GM23338 (cell line): Measurements from ENCODE around the gene CIT. TPM values are rescaled to one million over a fixed set of nuclear protein-coding genes. Genes with fewer than 3 reads are reported as not detected.

Experiments used
- polyA plus RNA-seq: library from polyadenylated mRNA; unstranded; fragments of >200 nt; fragmentation: Nextera tagmentation; extraction: Ambion mirVana; gene quantifications from 2 replicates; pipeline ENCODE4 v1.2.1, GENCODE V29; 2016
- total RNA-seq: library from RNA; depleted of rRNA; stranded (reverse); fragments of >200 nt; shearing (Covaris generic); gene quantifications from 2 replicates; pipeline ENCODE4 v1.2.3, GENCODE V29; 2014
- TF ChIP-seq, protein P1 (sequence below): fragments of 250-450 bp; sonication (Bioruptor Pico); IDR thresholded peaks from 2 replicates; pipeline ENCODE4 v1.5.0; 2020; ENCODE audit warnings: mild to moderate bottlenecking, moderate library complexity
- TF ChIP-seq, protein P2 (sequence below): IDR thresholded peaks from one replicate; pipeline ENCODE4 v1.6.1; 2018; ENCODE audit warnings: antibody characterized with exemption; ENCODE audit not compliant: unreplicated experiment
- TF ChIP-seq, protein P3 (sequence below): IDR thresholded peaks from 2 replicates; pipeline ENCODE4 v1.6.1; 2016; ENCODE audit warnings: antibody characterized with exemption

CIT gene
- total and polyA plus RNA-seq, 2 experiments from 2014 or later, result 9.7 to 47.8 TPM

DNA sequence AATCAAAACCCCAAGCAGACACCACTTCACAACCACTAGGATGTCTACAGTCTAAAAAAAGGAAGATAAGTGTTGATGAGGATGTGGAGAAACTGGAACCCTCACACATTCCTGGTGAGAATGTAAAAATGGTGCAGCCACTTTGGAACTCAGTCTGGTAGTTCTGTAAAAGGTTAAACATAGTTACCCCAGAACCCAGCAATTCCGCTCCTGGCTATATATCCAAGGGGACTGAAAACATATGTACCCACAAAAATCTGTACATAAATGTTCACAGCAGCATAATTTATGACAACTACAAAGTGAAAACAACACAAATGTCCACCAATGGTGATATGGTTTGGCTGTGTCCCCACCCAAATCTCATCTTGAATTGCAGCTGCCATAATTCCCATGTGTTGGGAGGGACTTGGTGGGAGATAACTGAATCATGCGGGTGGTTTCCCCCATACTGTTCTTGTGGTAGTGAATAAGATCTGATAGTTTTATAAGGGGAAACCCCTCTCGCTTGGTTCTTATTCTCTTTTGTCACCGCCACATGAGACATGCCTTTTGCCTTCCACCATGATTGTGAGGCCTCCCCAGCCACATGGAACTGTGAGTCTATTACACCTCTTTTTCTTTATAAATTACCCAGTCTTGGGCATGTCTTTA, 162.4 kb downstream of the CIT start (continued):
- TF ChIP-seq, protein P1, sequence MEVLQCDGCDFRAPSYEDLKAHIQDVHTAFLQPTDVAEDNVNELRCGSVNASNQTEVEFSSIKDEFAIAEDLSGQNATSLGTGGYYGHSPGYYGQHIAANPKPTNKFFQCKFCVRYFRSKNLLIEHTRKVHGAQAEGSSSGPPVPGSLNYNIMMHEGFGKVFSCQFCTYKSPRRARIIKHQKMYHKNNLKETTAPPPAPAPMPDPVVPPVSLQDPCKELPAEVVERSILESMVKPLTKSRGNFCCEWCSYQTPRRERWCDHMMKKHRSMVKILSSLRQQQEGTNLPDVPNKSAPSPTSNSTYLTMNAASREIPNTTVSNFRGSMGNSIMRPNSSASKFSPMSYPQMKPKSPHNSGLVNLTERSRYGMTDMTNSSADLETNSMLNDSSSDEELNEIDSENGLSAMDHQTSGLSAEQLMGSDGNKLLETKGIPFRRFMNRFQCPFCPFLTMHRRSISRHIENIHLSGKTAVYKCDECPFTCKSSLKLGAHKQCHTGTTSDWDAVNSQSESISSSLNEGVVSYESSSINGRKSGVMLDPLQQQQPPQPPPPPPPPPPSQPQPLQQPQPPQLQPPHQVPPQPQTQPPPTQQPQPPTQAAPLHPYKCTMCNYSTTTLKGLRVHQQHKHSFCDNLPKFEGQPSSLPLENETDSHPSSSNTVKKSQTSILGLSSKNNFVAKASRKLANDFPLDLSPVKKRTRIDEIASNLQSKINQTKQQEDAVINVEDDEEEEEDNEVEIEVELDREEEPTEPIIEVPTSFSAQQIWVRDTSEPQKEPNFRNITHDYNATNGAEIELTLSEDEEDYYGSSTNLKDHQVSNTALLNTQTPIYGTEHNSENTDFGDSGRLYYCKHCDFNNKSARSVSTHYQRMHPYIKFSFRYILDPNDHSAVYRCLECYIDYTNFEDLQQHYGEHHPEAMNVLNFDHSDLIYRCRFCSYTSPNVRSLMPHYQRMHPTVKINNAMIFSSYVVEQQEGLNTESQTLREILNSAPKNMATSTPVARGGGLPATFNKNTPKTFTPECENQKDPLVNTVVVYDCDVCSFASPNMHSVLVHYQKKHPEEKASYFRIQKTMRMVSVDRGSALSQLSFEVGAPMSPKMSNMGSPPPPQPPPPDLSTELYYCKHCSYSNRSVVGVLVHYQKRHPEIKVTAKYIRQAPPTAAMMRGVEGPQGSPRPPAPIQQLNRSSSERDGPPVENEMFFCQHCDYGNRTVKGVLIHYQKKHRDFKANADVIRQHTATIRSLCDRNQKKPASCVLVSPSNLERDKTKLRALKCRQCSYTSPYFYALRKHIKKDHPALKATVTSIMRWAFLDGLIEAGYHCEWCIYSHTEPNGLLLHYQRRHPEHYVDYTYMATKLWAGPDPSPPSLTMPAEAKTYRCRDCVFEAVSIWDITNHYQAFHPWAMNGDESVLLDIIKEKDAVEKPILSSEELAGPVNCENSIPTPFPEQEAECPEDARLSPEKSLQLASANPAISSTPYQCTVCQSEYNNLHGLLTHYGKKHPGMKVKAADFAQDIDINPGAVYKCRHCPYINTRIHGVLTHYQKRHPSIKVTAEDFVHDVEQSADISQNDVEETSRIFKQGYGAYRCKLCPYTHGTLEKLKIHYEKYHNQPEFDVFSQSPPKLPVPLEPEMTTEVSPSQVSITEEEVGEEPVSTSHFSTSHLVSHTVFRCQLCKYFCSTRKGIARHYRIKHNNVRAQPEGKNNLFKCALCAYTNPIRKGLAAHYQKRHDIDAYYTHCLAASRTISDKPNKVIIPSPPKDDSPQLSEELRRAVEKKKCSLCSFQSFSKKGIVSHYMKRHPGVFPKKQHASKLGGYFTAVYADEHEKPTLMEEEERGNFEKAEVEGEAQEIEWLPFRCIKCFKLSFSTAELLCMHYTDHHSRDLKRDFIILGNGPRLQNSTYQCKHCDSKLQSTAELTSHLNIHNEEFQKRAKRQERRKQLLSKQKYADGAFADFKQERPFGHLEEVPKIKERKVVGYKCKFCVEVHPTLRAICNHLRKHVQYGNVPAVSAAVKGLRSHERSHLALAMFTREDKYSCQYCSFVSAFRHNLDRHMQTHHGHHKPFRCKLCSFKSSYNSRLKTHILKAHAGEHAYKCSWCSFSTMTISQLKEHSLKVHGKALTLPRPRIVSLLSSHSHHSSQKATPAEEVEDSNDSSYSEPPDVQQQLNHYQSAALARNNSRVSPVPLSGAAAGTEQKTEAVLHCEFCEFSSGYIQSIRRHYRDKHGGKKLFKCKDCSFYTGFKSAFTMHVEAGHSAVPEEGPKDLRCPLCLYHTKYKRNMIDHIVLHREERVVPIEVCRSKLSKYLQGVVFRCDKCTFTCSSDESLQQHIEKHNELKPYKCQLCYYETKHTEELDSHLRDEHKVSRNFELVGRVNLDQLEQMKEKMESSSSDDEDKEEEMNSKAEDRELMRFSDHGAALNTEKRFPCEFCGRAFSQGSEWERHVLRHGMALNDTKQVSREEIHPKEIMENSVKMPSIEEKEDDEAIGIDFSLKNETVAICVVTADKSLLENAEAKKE (CRISPR knock-in tag), result no peak
- TF ChIP-seq, protein P2, sequence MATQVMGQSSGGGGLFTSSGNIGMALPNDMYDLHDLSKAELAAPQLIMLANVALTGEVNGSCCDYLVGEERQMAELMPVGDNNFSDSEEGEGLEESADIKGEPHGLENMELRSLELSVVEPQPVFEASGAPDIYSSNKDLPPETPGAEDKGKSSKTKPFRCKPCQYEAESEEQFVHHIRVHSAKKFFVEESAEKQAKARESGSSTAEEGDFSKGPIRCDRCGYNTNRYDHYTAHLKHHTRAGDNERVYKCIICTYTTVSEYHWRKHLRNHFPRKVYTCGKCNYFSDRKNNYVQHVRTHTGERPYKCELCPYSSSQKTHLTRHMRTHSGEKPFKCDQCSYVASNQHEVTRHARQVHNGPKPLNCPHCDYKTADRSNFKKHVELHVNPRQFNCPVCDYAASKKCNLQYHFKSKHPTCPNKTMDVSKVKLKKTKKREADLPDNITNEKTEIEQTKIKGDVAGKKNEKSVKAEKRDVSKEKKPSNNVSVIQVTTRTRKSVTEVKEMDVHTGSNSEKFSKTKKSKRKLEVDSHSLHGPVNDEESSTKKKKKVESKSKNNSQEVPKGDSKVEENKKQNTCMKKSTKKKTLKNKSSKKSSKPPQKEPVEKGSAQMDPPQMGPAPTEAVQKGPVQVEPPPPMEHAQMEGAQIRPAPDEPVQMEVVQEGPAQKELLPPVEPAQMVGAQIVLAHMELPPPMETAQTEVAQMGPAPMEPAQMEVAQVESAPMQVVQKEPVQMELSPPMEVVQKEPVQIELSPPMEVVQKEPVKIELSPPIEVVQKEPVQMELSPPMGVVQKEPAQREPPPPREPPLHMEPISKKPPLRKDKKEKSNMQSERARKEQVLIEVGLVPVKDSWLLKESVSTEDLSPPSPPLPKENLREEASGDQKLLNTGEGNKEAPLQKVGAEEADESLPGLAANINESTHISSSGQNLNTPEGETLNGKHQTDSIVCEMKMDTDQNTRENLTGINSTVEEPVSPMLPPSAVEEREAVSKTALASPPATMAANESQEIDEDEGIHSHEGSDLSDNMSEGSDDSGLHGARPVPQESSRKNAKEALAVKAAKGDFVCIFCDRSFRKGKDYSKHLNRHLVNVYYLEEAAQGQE, result no peak
- TF ChIP-seq, protein P3, sequence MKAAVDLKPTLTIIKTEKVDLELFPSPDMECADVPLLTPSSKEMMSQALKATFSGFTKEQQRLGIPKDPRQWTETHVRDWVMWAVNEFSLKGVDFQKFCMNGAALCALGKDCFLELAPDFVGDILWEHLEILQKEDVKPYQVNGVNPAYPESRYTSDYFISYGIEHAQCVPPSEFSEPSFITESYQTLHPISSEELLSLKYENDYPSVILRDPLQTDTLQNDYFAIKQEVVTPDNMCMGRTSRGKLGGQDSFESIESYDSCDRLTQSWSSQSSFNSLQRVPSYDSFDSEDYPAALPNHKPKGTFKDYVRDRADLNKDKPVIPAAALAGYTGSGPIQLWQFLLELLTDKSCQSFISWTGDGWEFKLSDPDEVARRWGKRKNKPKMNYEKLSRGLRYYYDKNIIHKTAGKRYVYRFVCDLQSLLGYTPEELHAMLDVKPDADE, result no peak
